Measurements from ENCODE around the gene ARL6IP4.

ARL6IP4 gene

GRCh38 chr12:122959566-122960192 is 20.8 kb upstream of the ARL6IP4 start:
- no peak for DNase-seq

GRCh38 chr12:122960193-122960569 is 20.3 kb upstream of the ARL6IP4 start:
- no peak for DNase-seq

GRCh38 chr12:122961531-122962329 is 18.8 kb upstream of the ARL6IP4 start:
- no peak for DNase-seq

GRCh38 chr12:122963941-122964265 is 16.6 kb upstream of the ARL6IP4 start:
- DNase-seq = no peak

- no peak for DNase-seq
Observed at GRCh38 chr12:122964439-122965257, 15.8 kb upstream of the ARL6IP4 start.

GRCh38 chr12:122965321-122965751 is 15.1 kb upstream of the ARL6IP4 start:
- no peak for DNase-seq

GRCh38 chr12:122965851-122966742 is 14.4 kb upstream of the ARL6IP4 start, which contains the start of gene ABCB9:
TSS of gene ABCB9 (minus strand) at chr12:122966463. CDS start at chr12:122960235, 6,228 bp downstream.
- peak; percentile 86 for DNase-seq

- DNase-seq = no peak
Observed at GRCh38 chr12:122966743-122967550, 13.5 kb upstream of the ARL6IP4 start.

GRCh38 chr12:122968104-122968503 is 12.4 kb upstream of the ARL6IP4 start:
- DNase-seq = no peak

GRCh38 chr12:122969676-122970075 is 10.8 kb upstream of the ARL6IP4 start:
- no peak for DNase-seq

- peak; percentile 95 for DNase-seq
Observed at GRCh38 chr12:122974274-122974891, 6.1 kb upstream of the ARL6IP4 start.

- peak; percentile 84 for DNase-seq
Observed at GRCh38 chr12:122974892-122975789, 5.3 kb upstream of the ARL6IP4 start, which contains the start of gene OGFOD2. TSS of gene OGFOD2 (plus strand) at chr12:122975244. CDS start at chr12:122975252, 8 bp downstream.

- no peak for DNase-seq
Observed at GRCh38 chr12:122975790-122976647, 4.5 kb upstream of the ARL6IP4 start.

GRCh38 chr12:122976648-122976975 is 3.9 kb upstream of the ARL6IP4 start:
- DNase-seq = no peak

- DNase-seq = no peak
Observed at GRCh38 chr12:122977153-122977552, 3.3 kb upstream of the ARL6IP4 start.

- no peak for DNase-seq
Observed at GRCh38 chr12:122977655-122978392, 2.7 kb upstream of the ARL6IP4 start.

- no peak for DNase-seq
Observed at GRCh38 chr12:122978507-122978955, 1.9 kb upstream of the ARL6IP4 start.

Data from NCI-H748 treated with DMSO at 0.1 percent for 48 hours (cell line).